Measurements from ENCODE around the gene RANBP10. TPM values are rescaled to one million over a fixed set of nuclear protein-coding genes. Genes with fewer than 3 reads are reported as not detected.

Gene RANBP10
- total and polyA plus RNA-seq, 9 of the 15 experiments (the other 6 are each of a cell fraction or from before 2014, with no cell fraction given): 0.61 to 19.3 (median 5.9) TPM

DNA sequence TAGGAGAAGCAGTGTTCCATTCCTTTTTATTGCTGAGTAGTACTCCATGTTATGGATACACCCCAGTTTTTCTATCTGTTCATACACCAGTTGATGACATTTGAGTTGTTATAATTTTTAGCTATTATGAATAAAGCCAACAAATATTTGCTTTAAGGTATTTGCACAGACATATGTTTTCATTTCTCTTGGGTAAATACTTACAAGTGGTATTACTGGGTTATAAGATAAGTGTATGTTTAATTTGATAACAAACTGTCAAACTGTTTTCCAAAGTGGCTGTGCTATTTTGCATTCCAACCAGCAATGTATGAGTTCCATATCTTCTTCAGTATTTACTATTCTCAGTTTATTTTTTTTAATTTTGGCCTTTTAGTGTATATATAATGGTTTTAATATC lies 59.5 kb downstream of the RANBP10 start:
- no peaks in the 10 kb centered on the region for H3K79me2 ChIP-seq (ENCODE audit: control insufficient read depth, insufficient read depth, low read length)
- H3K9me1 ChIP-seq (ENCODE audit: control insufficient read depth, insufficient read depth, low read length): no peaks in the 10 kb centered on the region
- no peak overlapping the region for H3K9ac ChIP-seq (ENCODE audit: insufficient read depth in 1 of 2, low read depth in 2 of 2, low read length in 2 of 2)
- no peak overlapping the region for H3K4me3 ChIP-seq
- in situ Hi-C loops (cut with MboI): no loop called here
- no TSS peak for BruUV-seq (replicated peaks)
- intact Hi-C loops (cut with micrococcal nuclease): no loop called here
- peak; percentile 11 for FAIRE-seq
- POLR2A ChIA-PET: no interaction called here
- H3K4me2 ChIP-seq (ENCODE audit: insufficient read depth, low read length): no peak overlapping the region
- H4K20me1 ChIP-seq (replicated peaks; ENCODE audit: control insufficient read depth, insufficient read depth, low read length): no peaks in the 10 kb centered on the region
- H3K4me1 ChIP-seq (replicated peaks in 1 of 2; ENCODE audit: control insufficient read depth in 2 of 2, insufficient read depth in 2 of 2, low read length in 2 of 2): no peaks in the 10 kb centered on the region
- H3K27me3 ChIP-seq (ENCODE audit: control insufficient read depth in 2 of 2, insufficient read depth in 2 of 2, low read length in 2 of 2): no peaks in the 10 kb centered on the region
- no peaks in the 10 kb centered on the region for H3K9me3 ChIP-seq (replicated peaks; ENCODE audit: control insufficient read depth, insufficient read depth, low read depth, low read length)
- ATAC-seq: no peak
- peaks cover 25% of the 10 kb centered on the region; the same call in 2 of the 3 replicates for H3K36me3 ChIP-seq (ENCODE audit: control insufficient read depth, insufficient read depth, low read length)
- H2AFZ ChIP-seq (ENCODE audit: low read depth, low read length): no peak overlapping the region
- CTCF ChIA-PET (ENCODE audit: low intra/inter-chr PET ratio): no interaction called here
- no peak overlapping the region for H3K27ac ChIP-seq (ENCODE audit: extremely low read depth, low read depth, low read length)
- TF ChIP-seq ZNF146 (CRISPR knock-in tag; IDR thresholded peaks at IDR 0.05; ENCODE audit: unreplicated experiment) (peak; percentile 54), MTF1 (CRISPR knock-in tag; IDR thresholded peaks at IDR 0.05; ENCODE audit: borderline replicate concordance) (no peak)
- DNase-seq (ENCODE audit: extremely low read depth in 1 of 4, low spot score in 3 of 4): no peak

DNA sequence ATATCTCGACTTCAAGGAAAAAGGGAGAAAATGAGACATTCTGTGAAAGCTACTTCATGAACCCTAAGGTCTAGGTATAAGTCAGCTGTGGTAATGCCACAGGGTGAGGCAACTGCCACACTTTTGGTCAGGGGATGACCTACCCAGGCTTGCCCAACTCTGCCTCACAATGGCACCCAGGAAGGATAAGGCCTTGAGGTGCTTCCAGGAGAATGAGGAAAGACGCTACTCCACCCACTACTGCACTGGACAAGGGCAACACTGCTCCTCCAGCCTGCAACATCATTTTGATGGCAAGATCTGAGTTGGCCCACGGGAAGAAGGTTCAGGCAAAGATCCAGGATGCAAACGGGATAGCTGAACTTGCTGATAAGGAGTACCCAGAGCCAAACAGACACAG lies 65.2 kb downstream of the RANBP10 start:
- WGBS (ENCODE audit: insufficient coverage, low coverage, missing lambda C conversion rate): 44% methylated on average over 4 of the region's 4 CpGs
- Histone ChIP-seq H3K9me1 (ENCODE audit: control insufficient read depth, insufficient read depth, low read length) (no peaks in the 10 kb centered on the region), H3K79me2 (ENCODE audit: control insufficient read depth, insufficient read depth, low read length) (no peaks in the 10 kb centered on the region), H3K4me1 (replicated peaks in 1 of 2; ENCODE audit: control insufficient read depth in 2 of 2, insufficient read depth in 2 of 2, low read length in 2 of 2) (peaks cover 8 to 14% of the 10 kb centered on the region in 2 experiments; a peak in 3 of 5 replicates), H3K27ac (ENCODE audit: extremely low read depth, low read depth, low read length) (no peak overlapping the region), H2AFZ (ENCODE audit: low read depth, low read length) (no peak overlapping the region), H3K9ac (ENCODE audit: insufficient read depth in 1 of 2, low read depth in 2 of 2, low read length in 2 of 2) (0 out of 4 replicates have a peak overlapping the region, but pooled peaks of 1 of the 2 experiments have one; percentile 24), H4K20me1 (replicated peaks; ENCODE audit: control insufficient read depth, insufficient read depth, low read length) (no peaks in the 10 kb centered on the region), H3K36me3 (ENCODE audit: control insufficient read depth, insufficient read depth, low read length) (peaks cover 48% of the 10 kb centered on the region; the same call in 2 of the 3 replicates), H3K4me2 (ENCODE audit: insufficient read depth, low read length) (no peak overlapping the region), H3K27me3 (ENCODE audit: control insufficient read depth in 2 of 2, insufficient read depth in 2 of 2, low read length in 2 of 2) (no peaks in the 10 kb centered on the region), H3K4me3 (no peak overlapping the region), H3K9me3 (replicated peaks; ENCODE audit: control insufficient read depth, insufficient read depth, low read depth, low read length) (no peaks in the 10 kb centered on the region)
- TF ChIP-seq, protein P1, sequence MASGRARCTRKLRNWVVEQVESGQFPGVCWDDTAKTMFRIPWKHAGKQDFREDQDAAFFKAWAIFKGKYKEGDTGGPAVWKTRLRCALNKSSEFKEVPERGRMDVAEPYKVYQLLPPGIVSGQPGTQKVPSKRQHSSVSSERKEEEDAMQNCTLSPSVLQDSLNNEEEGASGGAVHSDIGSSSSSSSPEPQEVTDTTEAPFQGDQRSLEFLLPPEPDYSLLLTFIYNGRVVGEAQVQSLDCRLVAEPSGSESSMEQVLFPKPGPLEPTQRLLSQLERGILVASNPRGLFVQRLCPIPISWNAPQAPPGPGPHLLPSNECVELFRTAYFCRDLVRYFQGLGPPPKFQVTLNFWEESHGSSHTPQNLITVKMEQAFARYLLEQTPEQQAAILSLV (tag; IDR thresholded peaks at IDR 0.05): no peak
- TF ChIP-seq PHF8 (IDR thresholded peaks at IDR 0.05; ENCODE audit: borderline replicate concordance, low read length): no peak
- no peak for TF ChIP-seq ZNF24 (IDR thresholded peaks at IDR 0.05)
- TF ChIP-seq, protein P2, sequence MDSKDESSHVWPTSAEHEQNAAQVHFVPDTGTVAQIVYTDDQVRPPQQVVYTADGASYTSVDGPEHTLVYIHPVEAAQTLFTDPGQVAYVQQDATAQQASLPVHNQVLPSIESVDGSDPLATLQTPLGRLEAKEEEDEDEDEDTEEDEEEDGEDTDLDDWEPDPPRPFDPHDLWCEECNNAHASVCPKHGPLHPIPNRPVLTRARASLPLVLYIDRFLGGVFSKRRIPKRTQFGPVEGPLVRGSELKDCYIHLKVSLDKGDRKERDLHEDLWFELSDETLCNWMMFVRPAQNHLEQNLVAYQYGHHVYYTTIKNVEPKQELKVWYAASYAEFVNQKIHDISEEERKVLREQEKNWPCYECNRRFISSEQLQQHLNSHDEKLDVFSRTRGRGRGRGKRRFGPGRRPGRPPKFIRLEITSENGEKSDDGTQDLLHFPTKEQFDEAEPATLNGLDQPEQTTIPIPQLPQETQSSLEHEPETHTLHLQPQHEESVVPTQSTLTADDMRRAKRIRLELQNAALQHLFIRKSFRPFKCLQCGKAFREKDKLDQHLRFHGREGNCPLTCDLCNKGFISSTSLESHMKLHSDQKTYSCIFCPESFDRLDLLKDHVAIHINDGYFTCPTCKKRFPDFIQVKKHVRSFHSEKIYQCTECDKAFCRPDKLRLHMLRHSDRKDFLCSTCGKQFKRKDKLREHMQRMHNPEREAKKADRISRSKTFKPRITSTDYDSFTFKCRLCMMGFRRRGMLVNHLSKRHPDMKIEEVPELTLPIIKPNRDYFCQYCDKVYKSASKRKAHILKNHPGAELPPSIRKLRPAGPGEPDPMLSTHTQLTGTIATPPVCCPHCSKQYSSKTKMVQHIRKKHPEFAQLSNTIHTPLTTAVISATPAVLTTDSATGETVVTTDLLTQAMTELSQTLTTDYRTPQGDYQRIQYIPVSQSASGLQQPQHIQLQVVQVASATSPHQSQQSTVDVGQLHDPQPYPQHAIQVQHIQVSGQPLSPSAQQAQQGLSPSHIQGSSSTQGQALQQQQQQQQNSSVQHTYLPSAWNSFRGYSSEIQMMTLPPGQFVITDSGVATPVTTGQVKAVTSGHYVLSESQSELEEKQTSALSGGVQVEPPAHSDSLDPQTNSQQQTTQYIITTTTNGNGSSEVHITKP (IDR thresholded peaks at IDR 0.05; ENCODE audit: partially characterized antibody): no peak
- no peak for TF ChIP-seq ZNF324 (CRISPR knock-in tag; IDR thresholded peaks at IDR 0.05)
- no peak for DNase-seq (ENCODE audit: extremely low read depth in 1 of 4, low spot score in 3 of 4)
- BruUV-seq (replicated peaks): no TSS peak
- ChIA-PET POLR2A (interaction anchor here (1.2 kb wide), 1 partner anchor 14 kb away, joined by 3 read pairs; no protein-coding TSS in a partner anchor), CTCF (ENCODE audit: low intra/inter-chr PET ratio) (no interaction called here)
- no peak for FAIRE-seq
- intact Hi-C loops (cut with micrococcal nuclease) (no loop called here), in situ Hi-C loops (cut with MboI) (no loop called here)
- no peak for ATAC-seq
